OCI-LY3 (cell line): ENCODE data around the gene HAP1.

Source experiments
- H2AFZ ChIP-seq: fragments of 200-600, 300-600 bp; shearing (Covaris generic); 2 replicates; pipeline ENCODE4 v1.6.0; 2014; ENCODE audit warnings: antibody characterized with exemption, low read depth, low read length
- H3K27ac ChIP-seq: fragments of 200-600, 300-600 bp; sonication (generic); 2 replicates; pipeline ENCODE4 v1.5.1; 2014; ENCODE audit warnings: mild to moderate bottlenecking, low read length, moderate library complexity, mixed read lengths
- H3K27me3 ChIP-seq: fragments of 200-600, 300-600 bp; sonication (generic); 2 replicates; pipeline ENCODE4 v1.6.1; 2014; ENCODE audit warnings: low read depth, low read length, mixed read lengths
- H3K36me3 ChIP-seq: fragments of 200-600, 300-600 bp; sonication (generic); replicated peaks from 2 replicates; pipeline ENCODE3; 2014; ENCODE audit warnings: low read depth, low read length, mixed read lengths
- H3K4me1 ChIP-seq: fragments of 300-600, 200-600 bp; sonication (generic); 2 replicates; pipeline ENCODE4 v1.6.1; 2014; ENCODE audit warnings: low read length, mixed read lengths
- H3K4me2 ChIP-seq: fragments of 200-600, 300-600 bp; sonication (generic); 2 replicates; pipeline ENCODE4 v1.6.1; 2014; ENCODE audit warnings: low read length, mixed read lengths
- H3K4me3 ChIP-seq: fragments of 300-600, 200-600 bp; sonication (generic); 2 replicates; pipeline ENCODE4 v1.5.1; 2014; ENCODE audit warnings: antibody characterized with exemption, mild to moderate bottlenecking, low read length, moderate library complexity
- H3K79me2 ChIP-seq: fragments of 300-600, 200-600 bp; shearing (Covaris generic); 2 replicates; pipeline ENCODE4 v1.6.1; 2014; ENCODE audit warnings: mild to moderate bottlenecking, low read length, mixed read lengths
- H3K9ac ChIP-seq: fragments of 300-600, 200-600 bp; shearing (Covaris generic); 2 replicates; pipeline ENCODE4 v1.6.0; 2014; ENCODE audit warnings: mild to moderate bottlenecking, low read length, moderate library complexity
- H3K9me3 ChIP-seq: fragments of 200-600, 300-600 bp; shearing (Covaris generic); 2 replicates; pipeline ENCODE4 v1.6.1; 2014; ENCODE audit warnings: low read length, mixed read lengths; ENCODE audit not compliant: insufficient read depth
- H4K20me1 ChIP-seq: fragments of 200-600, 300-600 bp; sonication (generic); 2 replicates; pipeline ENCODE4 v1.6.1; 2016; ENCODE audit warnings: low read length, mixed read lengths; ENCODE audit not compliant: insufficient read depth
- EZH2phosphoT487 ChIP-seq: fragments of 200-600 bp; shearing (Covaris generic); IDR thresholded peaks from 2 replicates; pipeline ENCODE4 v1.6.1; 2018; ENCODE audit warnings: antibody characterized with exemption, mixed run types, low read depth
- TF ChIP-seq, protein P1 (sequence below): fragments of 200-600, 300-600 bp; sonication (generic); IDR thresholded peaks from 2 replicates; pipeline ENCODE4 v1.5.1; 2014; ENCODE audit warnings: antibody characterized with exemption, low read length, low read depth

The HAP1 gene

DNA sequence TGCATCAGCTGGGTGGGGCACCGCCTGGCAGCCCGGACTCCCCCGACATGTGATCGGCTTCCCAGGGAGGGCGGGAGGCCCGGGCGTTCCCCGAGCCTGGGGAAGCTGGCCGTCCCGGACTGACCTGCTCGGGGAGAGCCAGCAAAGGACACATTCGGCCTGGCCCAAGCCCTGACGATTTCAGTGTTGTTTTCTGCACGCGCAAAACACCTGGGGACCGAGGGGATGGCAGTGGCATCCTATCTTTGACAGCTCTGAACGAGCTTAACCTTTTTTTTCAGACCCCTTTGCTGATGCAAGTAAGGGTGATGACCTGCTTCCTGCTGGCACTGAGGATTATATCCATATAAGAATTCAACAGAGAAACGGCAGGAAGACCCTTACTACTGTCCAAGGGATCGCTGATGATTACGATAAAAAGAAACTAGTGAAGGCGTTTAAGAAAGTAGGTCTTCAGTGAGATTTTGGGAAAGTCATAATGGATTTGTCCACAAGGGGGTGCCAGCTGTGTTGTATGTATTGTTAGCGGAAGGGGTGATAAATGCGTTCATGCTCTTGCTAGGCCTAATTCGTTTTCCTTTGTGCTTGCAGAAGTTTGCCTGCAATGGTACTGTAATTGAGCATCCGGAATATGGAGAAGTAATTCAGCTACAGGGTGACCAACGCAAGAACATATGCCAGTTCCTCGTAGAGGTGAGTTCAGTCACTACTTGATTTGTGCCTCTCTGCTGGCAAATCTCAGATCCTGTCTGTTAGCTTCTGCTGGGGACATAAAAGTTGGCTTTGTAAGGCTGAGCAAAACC is 44.7 kb downstream of the HAP1 start:
- H3K27me3 ChIP-seq: no peaks in the 10 kb centered on the region
- TF ChIP-seq, protein P1, sequence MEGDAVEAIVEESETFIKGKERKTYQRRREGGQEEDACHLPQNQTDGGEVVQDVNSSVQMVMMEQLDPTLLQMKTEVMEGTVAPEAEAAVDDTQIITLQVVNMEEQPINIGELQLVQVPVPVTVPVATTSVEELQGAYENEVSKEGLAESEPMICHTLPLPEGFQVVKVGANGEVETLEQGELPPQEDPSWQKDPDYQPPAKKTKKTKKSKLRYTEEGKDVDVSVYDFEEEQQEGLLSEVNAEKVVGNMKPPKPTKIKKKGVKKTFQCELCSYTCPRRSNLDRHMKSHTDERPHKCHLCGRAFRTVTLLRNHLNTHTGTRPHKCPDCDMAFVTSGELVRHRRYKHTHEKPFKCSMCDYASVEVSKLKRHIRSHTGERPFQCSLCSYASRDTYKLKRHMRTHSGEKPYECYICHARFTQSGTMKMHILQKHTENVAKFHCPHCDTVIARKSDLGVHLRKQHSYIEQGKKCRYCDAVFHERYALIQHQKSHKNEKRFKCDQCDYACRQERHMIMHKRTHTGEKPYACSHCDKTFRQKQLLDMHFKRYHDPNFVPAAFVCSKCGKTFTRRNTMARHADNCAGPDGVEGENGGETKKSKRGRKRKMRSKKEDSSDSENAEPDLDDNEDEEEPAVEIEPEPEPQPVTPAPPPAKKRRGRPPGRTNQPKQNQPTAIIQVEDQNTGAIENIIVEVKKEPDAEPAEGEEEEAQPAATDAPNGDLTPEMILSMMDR: peak; percentile 59
- no peak for TF ChIP-seq EZH2phosphoT487
- H4K20me1 ChIP-seq: peaks cover 32% of the 10 kb centered on the region
- H3K9ac ChIP-seq: peak overlapping the region; percentile 85
- H3K4me3 ChIP-seq: peak overlapping the region; percentile 94
- H3K4me1 ChIP-seq: peaks cover 13% of the 10 kb centered on the region
- H3K27ac ChIP-seq: peak overlapping the region; percentile 80
- no peaks in the 10 kb centered on the region for H3K9me3 ChIP-seq
- H3K36me3 ChIP-seq: peaks cover 47% of the 10 kb centered on the region
- H3K4me2 ChIP-seq: peak overlapping the region; percentile 83
- H2AFZ ChIP-seq: no peak overlapping the region
- H3K79me2 ChIP-seq: peaks cover 26% of the 10 kb centered on the region

DNA sequence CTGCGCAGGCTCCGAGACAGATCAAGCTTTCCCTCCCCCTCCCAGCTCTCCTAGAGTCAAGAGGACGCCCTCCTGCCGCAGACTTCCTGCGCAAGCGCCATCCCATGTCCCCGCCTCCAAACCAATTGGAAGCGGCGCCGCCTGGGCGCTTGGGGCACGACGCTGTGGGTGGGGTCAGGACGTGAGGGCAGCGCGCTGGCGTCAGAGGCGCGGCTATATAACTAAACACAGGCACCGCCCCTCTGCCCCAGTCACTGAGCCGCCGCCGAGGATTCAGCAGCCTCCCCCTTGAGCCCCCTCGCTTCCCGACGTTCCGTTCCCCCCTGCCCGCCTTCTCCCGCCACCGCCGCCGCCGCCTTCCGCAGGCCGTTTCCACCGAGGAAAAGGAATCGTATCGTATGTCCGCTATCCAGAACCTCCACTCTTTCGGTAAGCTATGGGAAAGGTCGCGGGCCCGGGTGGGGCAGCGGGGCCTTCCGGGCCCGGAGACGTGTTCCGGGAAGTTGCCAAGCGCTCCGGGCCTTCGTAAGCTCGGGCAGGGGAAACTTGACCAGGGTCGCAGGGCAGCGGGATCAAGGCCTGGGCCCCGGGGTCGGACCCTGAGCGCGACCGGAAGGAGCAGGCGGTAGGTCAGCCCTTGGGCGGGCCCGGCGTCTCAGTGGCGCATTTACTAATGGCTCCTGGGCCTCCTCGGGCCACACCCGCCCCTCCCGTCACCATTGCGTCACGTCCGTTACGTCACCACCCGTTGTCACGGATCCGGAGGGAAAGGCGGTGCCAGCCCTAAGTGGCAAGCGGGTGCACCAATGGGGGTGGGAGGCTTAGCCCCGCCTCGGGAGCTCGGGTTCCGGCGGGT is 45.6 kb downstream of the HAP1 start, which contains the start of gene EIF1:
Gene EIF1 (plus strand): TSS at position 245 of the 856 bp plus-strand sequence. CDS start 154 bp downstream, at position 399.
- H3K9ac ChIP-seq: peak within 1 kb of the TSS; percentile 100
- no peaks in the 10 kb centered on the region for H3K27me3 ChIP-seq
- no peaks in the 10 kb centered on the region for H3K9me3 ChIP-seq
- H3K4me3 ChIP-seq: peak within 1 kb of the TSS; percentile 94
- no peak for TF ChIP-seq EZH2phosphoT487
- TF ChIP-seq, protein P1: no peak
- peaks cover 26% of the 10 kb centered on the region for H3K79me2 ChIP-seq
- peaks cover 13% of the 10 kb centered on the region for H3K4me1 ChIP-seq
- H2AFZ ChIP-seq: peak within 1 kb of the TSS; percentile 56
- peak within 1 kb of the TSS; percentile 92 for H3K27ac ChIP-seq
- H3K36me3 ChIP-seq: peaks cover 42% of the 10 kb centered on the region
- H3K4me2 ChIP-seq: peak within 1 kb of the TSS; percentile 83
- peaks cover 32% of the 10 kb centered on the region for H4K20me1 ChIP-seq

DNA sequence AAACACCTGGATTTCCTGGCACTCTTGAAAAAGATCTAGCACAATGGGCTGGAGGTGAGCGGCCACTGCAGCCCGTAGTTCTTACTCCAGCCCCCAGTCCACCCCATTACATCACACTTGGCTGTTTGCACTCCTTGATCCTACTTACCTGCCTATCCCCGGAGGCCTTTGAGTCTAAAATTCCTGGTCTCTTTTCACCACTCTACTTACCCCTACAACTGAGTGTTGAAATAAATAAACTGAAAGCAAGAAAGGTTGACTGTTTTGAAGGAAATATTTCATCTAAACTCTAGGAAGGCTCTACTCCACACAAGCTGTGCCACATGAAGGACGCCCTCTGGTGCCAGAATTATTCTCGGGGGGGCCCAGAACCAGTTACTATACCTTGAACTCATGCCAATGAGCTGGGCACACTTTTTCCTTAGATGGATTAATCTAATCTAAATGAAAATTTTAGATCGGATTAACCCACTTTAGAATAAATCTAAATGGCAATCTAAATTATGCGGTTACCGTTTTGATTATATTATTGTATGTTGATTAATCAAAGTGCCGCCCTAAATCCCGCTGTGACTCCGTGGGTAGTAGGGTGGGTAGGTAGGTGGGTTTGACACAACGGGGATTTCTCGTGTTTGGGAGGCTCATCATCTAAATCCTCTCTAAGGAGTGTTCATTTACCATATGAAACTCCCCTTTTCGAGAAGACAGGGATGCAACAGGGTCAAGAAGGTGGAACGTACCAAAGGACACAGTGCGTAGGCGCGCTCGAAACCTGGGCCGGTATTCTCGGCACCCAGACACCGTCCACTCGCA is 46.4 kb downstream of the HAP1 start:
- no peaks in the 10 kb centered on the region for H3K9me3 ChIP-seq
- peaks cover 31% of the 10 kb centered on the region for H4K20me1 ChIP-seq
- H3K9ac ChIP-seq: peak overlapping the region; percentile 94
- peaks cover 39% of the 10 kb centered on the region for H3K36me3 ChIP-seq
- H3K4me1 ChIP-seq: peaks cover 13% of the 10 kb centered on the region
- no peaks in the 10 kb centered on the region for H3K27me3 ChIP-seq
- TF ChIP-seq, protein P1: peak; percentile 83
- no peak for TF ChIP-seq EZH2phosphoT487
- H3K79me2 ChIP-seq: peaks cover 26% of the 10 kb centered on the region
- peak overlapping the region; percentile 91 for H3K4me3 ChIP-seq
- peak overlapping the region; percentile 83 for H3K4me2 ChIP-seq
- peak overlapping the region; percentile 85 for H3K27ac ChIP-seq
- H2AFZ ChIP-seq: peak overlapping the region; percentile 56
